NCI-H187 treated with DMSO at 0.1 percent for 48 hours (cell line): ENCODE data around the gene NKX2-2.
A peak's percentile ranks its signal among the peaks of the same experiment; 100 is the strongest.

Source experiments
- DNase-seq: peaks from one replicate; lab custom pipeline; 2025; lab: John Stamatoyannopoulos, UW

The NKX2-2 gene

GRCh38 chr20:21513881-21514540, at the start of gene NKX2-2:
Gene NKX2-2 (minus strand): TSS chr20:21514064. CDS start chr20:21513669, 395 bp downstream.
- no peak for DNase-seq

DNA sequence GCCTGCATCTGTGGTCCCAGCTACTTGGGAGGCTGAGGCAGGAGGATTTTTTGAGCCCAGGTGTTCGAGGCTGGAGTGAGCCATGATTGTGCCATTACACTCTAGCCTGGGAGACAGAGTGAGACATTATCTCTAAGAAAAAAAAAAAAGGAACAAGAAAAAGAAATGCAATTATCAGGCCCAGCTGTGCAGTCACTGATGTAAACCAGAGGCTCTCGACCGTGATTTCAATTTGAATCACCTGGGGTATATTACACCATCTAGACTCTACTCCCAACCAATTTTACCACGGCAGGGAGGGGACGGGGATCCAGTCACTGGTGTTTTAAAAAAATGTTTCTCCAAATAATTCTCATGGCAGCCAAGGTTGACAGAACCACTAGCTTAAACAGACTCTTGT, 48.8 kb upstream of the NKX2-2 start:
- DNase-seq, result no peak

DNA sequence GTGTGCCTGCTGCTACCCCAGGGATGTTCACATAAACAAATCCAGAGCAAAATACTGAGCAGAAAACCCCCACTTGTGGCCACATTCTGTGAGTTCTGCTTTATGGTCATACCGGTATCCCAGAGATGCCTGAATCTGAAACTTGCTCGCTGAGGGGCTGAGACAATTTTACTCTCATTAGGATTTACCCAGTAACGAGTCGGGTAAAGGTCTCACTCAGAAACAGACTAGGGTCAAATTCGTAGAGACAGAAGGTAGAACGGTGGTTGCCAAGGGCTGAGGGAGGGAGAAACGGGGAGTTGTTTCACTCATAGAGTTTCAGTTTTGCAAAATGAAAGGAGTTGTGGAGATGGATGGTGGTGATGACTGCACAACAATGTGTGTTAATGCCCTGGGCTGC, 45.4 kb upstream of the NKX2-2 start:
- no peak for DNase-seq

GRCh38 chr20:21557241-21558020, 43.6 kb upstream of the NKX2-2 start:
- no peak for DNase-seq

DNA sequence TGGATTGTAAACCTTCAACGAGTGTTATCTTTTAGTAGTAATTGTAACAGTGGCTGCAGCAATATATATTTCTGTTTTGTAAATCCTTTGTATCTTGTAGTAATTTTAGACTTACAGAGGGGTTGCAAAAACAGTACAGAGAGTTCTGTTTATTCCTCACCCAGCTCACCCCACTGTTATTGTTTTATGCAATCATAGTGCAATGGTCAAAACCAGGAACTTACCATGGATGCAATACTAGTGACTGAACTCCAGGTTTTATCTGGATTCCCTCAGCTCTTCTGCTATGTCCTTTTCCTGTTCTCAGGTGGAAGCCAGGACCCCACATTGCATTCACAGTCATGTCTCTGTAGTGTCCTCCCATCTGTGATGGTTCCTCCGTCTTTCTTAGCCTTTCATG, 42.5 kb upstream of the NKX2-2 start:
- no peak for DNase-seq

GRCh38 chr20:21555470-21556120, 41.7 kb upstream of the NKX2-2 start:
- no peak for DNase-seq

DNA sequence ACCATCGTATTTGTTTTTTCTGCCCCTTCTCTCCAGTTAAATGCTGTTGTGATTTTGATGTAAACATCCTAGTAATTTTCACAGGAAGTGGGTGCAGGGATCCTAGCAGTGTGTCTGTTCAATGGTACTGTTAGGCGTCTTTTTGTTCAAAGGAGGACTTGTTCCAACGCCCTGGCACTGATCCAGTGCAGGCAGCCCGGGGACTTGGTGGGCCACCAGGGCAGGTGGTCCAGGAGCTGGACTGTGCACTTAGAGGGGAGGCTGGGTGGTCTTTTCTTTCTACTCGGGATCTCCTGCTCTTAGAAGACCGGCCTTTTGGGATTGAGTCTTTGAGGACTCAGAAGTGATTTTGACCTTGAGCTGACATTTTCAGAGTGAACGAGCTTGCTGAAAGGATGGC, 41.1 kb upstream of the NKX2-2 start:
- DNase-seq, result no peak

DNA sequence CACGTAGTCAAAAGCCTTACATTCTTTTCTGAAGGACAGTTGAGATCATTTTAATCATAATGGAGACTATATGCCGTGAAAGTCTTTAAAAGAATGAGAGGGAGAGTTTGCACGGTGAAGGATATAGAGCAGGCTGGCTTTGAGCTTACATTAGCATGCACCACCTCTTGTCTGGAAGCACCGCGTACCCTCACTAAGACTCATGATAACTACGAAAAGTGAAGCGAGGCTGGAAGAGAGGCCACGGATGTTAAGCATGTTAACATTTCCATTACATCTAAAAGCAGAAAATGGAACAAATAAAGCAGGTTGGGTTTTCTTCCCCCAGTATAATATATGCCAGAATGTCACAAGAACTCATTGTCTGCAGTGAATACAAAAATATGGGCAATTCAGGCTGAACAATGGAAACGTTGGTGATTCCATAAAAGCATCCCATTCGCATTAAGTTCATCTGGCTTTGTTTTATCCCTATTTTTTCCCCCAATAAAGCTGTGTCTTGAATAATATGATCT, 40.6 kb upstream of the NKX2-2 start:
- no peak for DNase-seq

GRCh38 chr20:21550587-21550986, 36.7 kb upstream of the NKX2-2 start:
- DNase-seq, result no peak

GRCh38 chr20:21548390-21549035, 34.6 kb upstream of the NKX2-2 start:
- DNase-seq, result peak; percentile 33

DNA sequence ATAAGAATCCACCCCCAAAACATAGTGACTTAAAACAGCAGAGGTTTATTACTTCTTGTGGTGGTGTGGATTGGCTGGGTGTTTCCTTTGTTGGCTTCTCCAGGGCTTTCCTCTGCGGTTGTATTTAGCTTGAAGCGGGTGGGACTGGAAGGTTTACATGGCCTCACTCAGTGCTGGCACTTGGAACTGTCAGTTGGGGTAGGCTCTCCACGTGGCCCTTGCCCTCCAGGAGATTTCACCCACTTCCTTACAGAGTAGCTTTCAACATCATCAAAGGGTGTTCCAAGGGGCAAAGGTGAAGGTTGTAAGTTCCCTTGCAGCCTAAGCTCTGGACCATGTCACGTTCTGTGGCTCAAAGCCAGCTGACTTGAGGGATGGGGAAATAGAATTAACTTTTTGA, 32.5 kb upstream of the NKX2-2 start:
- no peak for DNase-seq

- no peak for DNase-seq
These were observed 25.6 kb upstream of the NKX2-2 start for GRCh38 chr20:21539512-21539911.

GRCh38 chr20:21534886-21535285, 21.0 kb upstream of the NKX2-2 start:
- DNase-seq, result no peak

- DNase-seq, result peak; percentile 60
These were observed 20.6 kb upstream of the NKX2-2 start for GRCh38 chr20:21534453-21534852.

- DNase-seq, result no peak
These were observed 16.0 kb upstream of the NKX2-2 start for GRCh38 chr20:21529863-21530262.

DNA sequence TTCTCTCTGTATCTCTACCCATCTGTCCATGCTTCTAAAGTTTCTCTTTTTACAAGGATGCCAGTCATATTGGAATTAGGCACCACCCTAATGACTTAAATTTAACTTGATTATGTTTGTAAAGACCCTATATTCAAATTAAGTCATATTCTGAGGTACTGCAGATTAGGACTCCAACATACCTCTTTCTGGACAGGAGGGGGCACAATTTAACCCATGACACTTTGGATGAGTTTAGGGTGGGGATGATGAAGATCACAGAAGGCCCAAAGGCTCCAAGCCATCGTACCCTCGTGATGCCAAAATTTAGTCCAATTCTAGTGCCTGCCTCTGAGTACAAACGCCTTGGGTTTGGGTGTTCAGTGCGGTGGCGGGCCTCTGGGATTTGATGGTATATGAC, 15.0 kb upstream of the NKX2-2 start:
- no peak for DNase-seq

DNA sequence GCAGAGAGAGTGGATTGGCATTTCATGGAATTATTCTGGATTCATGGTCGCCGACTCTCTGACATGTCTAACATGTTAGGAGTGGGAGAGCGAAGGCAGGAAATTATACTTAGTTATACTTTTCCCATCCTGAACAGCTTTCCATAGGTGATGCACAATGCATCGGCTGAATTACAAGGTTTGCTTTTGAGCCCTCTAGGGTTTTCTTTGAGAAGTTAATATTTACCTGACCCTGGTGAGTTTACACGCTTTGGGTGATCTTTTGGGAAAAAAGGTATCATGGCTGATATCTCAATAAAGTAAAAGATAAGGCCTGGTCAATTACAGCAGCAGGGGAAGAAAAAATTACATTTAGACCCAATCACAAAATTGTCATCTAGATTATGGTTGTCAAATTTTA, 14.0 kb upstream of the NKX2-2 start:
- no peak for DNase-seq

- no peak for DNase-seq
These were observed 12.9 kb upstream of the NKX2-2 start for GRCh38 chr20:21526776-21527175.

GRCh38 chr20:21523895-21524294, 10.0 kb upstream of the NKX2-2 start:
- DNase-seq, result no peak

- DNase-seq, result no peak
These were observed 9.5 kb upstream of the NKX2-2 start for GRCh38 chr20:21523281-21523868.

- DNase-seq, result no peak
These were observed 8.8 kb upstream of the NKX2-2 start for GRCh38 chr20:21522481-21523280.
